Keratinocyte (primary cell): ENCODE results near the gene SLAIN1.

Experiments
- EZH2 ChIP-seq: IDR thresholded peaks from one replicate; pipeline ENCODE4 v1.6.1; 2012; ENCODE audit warnings: inconsistent platforms, mild to moderate bottlenecking, low read length, moderate library complexity
- TF ChIP-seq, protein P1 (sequence below), 3 experiments: IDR thresholded peaks in 1 of 3; conservative IDR thresholded peaks in 1 of 3; optimal IDR thresholded peaks in 1 of 3; 2 replicates in 2 of 3; 3 replicates in 1 of 3; pipeline versions ENCODE3 to v1.5.1; 2011; ENCODE audit warnings: low read length in 3 of 3, mild to moderate bottlenecking in 3 of 3, moderate library complexity in 2 of 3, control low read depth in 1 of 3, inconsistent platforms in 1 of 3; ENCODE audit not compliant: insufficient read depth in 2 of 3; ENCODE audit errors: extremely low read depth in 1 of 3

DNA sequence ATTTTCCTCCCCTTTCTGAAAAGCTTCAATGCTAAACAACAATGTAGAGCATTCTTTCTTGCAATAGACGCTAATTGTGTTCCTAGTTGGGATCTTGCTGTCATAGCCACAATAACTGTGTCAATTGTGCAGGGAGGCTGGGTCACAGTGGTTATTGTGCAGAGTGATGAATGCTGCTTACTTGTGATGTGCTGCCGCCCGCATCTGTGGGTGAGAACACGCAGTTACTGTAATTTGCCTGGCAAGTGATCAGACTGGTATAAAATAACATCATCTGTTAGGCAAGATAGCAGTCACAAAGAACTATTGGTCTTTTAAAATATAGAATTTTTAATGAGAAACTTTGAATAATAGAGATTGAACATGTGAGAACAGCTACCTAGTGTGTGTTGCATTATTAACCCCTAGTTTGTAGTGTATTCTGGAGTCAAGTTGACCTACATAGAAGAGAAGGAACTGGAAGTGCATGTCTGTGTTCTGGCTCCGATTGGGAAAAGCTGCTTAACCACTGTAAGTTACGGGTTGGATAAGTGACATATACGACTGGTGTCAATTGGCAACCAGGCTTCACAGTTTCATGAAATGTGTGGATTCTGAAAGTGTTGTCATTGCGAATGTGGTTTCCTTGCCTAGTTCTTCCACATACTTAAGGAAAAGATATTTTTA lies 43.6 kb downstream of the SLAIN1 start:
- TF ChIP-seq EZH2 = no peak
- TF ChIP-seq, protein P1, sequence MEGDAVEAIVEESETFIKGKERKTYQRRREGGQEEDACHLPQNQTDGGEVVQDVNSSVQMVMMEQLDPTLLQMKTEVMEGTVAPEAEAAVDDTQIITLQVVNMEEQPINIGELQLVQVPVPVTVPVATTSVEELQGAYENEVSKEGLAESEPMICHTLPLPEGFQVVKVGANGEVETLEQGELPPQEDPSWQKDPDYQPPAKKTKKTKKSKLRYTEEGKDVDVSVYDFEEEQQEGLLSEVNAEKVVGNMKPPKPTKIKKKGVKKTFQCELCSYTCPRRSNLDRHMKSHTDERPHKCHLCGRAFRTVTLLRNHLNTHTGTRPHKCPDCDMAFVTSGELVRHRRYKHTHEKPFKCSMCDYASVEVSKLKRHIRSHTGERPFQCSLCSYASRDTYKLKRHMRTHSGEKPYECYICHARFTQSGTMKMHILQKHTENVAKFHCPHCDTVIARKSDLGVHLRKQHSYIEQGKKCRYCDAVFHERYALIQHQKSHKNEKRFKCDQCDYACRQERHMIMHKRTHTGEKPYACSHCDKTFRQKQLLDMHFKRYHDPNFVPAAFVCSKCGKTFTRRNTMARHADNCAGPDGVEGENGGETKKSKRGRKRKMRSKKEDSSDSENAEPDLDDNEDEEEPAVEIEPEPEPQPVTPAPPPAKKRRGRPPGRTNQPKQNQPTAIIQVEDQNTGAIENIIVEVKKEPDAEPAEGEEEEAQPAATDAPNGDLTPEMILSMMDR (optimal IDR thresholded peaks at IDR 0.05 in 1 of 3, IDR thresholded peaks at IDR 0.05 in 1 of 3, conservative IDR thresholded peaks at IDR 0.05 in 1 of 3; ENCODE audit: extremely low read depth in 1 of 3, insufficient read depth in 2 of 3, low read length in 3 of 3) = no peak
